GM06990 (cell line): ENCODE data around the gene SLC5A12.

Experiments
- DNase-seq: peaks from one replicate; pipeline ENCODE4 v3.0.0-alpha.2; 2011; ENCODE audit not compliant: insufficient read length; ENCODE audit errors: extremely low read depth
- H3K27me3 ChIP-seq: replicated peaks from 2 replicates; pipeline ENCODE4 v1.6.0; 2011; ENCODE audit warnings: low read length; ENCODE audit not compliant: control insufficient read depth, insufficient read depth
- H3K36me3 ChIP-seq: 2 replicates; pipeline ENCODE4 v1.5.1; 2011; ENCODE audit warnings: low read length; ENCODE audit not compliant: control insufficient read depth, insufficient read depth
- H3K4me3 ChIP-seq: replicated peaks from 2 replicates; pipeline ENCODE4 v1.5.1; 2011; ENCODE audit warnings: low read depth, mild to moderate bottlenecking, control low read depth, low read length
- CTCF ChIP-seq: IDR thresholded peaks from 2 replicates; pipeline ENCODE4 v1.5.1; 2011; ENCODE audit warnings: low read length, control low read depth, mild to moderate bottlenecking, inconsistent platforms; ENCODE audit not compliant: insufficient read depth, poor library complexity, severe bottlenecking

The SLC5A12 gene

DNA sequence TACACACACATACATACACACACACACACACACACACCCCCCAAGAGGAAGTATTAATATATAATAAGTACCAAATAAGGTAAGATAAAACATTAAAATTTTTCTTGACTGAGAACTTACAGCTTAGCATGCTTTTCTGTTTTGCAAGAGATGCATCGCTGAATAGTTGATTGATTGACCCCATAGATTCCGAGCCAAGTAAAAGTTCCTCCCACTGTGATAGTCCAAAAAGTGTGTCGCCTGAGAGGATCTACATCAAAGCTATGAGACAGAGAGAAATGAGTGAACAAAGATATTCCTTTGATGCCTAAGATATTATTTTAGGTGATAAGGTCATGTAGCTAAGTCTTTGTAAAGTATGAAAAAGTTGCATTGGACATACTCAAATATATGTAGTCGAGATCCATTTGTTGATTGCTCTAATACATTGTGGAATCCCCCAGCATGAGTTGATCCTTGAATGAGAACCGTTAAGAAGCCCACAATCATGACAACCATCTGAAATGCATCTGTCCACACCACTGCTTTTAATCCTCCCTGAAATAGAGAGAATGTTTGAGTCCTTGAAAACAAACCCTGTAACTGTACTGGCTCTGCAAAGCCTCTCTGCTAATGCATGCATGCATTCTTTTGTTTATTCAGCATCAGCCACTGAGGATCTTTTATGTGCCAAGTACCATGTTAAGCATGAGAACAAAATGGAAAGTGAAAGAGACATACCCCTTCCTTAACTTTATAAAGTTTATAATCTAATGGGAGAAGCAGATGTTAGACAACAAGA, 18.3 kb downstream of the SLC5A12 start:
- H3K4me3 ChIP-seq: no peak overlapping the region
- H3K27me3 ChIP-seq: no peaks in the 10 kb centered on the region
- H3K36me3 ChIP-seq: no peaks in the 10 kb centered on the region
- DNase-seq: no peak
- TF ChIP-seq CTCF: no peak

- no peaks in the 10 kb centered on the region for H3K27me3 ChIP-seq
- no peaks in the 10 kb centered on the region for H3K36me3 ChIP-seq
- no peak for DNase-seq
- no peak for TF ChIP-seq CTCF
- H3K4me3 ChIP-seq: no peak overlapping the region
These were observed 19.5 kb downstream of the SLC5A12 start for GRCh38 chr11:26702406-26702805.

DNA sequence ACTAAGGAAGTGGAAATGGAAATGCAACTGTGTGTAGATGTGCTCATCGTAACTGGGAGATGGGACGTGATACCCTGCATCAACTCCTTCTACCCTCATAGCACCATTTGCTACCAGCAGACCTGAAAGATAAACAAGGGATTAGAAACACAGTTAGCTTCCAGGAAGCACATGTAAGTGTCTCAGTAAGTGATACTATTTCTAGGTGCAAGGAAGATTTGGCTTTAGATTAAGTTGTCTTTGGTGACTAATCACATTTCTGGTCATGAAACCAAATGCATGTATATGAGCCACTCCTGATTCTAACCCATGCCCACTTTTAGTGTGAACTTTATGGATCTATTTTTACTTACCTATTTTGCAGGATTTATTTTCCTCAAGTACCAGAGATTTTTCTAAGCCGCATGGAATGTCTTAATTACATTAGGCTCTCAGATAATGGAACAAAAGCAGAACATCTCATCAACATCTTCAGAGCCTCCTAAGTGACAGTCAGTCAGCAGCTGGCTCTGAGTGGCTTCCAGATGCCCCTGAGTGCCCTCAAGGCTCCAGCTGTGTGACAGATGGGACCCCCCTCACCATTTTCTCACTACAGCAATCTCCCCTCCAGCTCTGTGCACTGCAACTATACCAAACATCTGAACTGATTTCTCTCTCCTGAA, 21.2 kb downstream of the SLC5A12 start:
- DNase-seq: no peak
- no peak for TF ChIP-seq CTCF
- H3K27me3 ChIP-seq: no peaks in the 10 kb centered on the region
- H3K36me3 ChIP-seq: no peaks in the 10 kb centered on the region
- H3K4me3 ChIP-seq: no peak overlapping the region

GRCh38 chr11:26698224-26698623, 23.6 kb downstream of the SLC5A12 start:
- Histone ChIP-seq H3K4me3 (no peak overlapping the region), H3K27me3 (no peaks in the 10 kb centered on the region), H3K36me3 (no peaks in the 10 kb centered on the region)
- TF ChIP-seq CTCF: no peak
- DNase-seq: no peak

DNA sequence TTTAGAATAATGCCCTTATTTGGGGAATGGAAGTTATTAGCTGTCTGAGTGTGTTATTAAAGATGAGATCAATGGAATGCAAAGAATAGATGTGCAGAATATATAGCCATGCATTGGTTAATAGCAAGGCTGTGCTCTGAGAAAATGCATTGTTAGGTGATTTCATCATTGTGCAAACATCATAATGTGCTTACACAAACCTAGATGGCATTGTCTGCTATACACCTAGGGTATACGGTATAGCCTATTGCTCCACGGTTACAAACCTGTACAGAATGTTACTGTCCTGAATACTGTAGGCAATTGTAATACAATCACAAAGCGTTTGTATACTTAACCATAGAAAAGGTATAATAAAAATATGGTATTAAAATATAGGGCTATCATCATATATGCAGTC, 25.5 kb downstream of the SLC5A12 start:
- no peak for TF ChIP-seq CTCF
- no peaks in the 10 kb centered on the region for H3K27me3 ChIP-seq
- no peak overlapping the region for H3K4me3 ChIP-seq
- DNase-seq: no peak
- no peaks in the 10 kb centered on the region for H3K36me3 ChIP-seq

DNA sequence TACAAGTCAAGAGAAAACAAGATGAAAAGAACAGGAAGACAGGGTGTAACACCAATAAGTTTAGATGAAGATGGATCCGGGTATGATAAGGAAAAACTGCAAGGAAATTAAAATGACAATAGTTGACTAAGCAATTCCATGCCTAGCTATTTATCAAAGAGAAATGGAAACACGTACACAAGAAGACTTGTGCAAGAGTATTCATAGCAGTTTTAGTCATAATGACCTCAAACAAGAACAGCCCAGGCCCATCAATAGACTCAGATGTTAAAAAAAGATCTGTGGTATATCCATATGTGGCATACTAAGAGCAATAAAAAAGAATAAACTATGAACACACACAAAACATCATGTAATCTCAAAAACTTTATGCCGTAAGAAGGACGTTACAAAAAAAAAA, 33.2 kb downstream of the SLC5A12 start:
- DNase-seq: no peak
- TF ChIP-seq CTCF: no peak
- Histone ChIP-seq H3K36me3 (no peaks in the 10 kb centered on the region), H3K4me3 (no peak overlapping the region), H3K27me3 (no peaks in the 10 kb centered on the region)
